WTC11 (cell line): ENCODE data around the gene DNAI7. TPM values are rescaled to one million over a fixed set of nuclear protein-coding genes. Genes with fewer than 3 reads are reported as not detected.

Experiments
- ATAC-seq: fragments of 200-7000 bp; cut with Tn5 transposase; 2 replicates; pipeline ENCODE4 v1.10.0; 2021; ENCODE audit warnings: mild to moderate bottlenecking, moderate library complexity
- CTCF ChIA-PET: fragments of 300-600 bp; sonication (Branson Sonifier 250); formaldehyde crosslinking; loops from one replicate; lab custom pipeline; 2021; ENCODE audit warnings: antibody characterized with exemption; lab: Charles Lee
- POLR2A ChIA-PET: fragments of 350-600 bp; sonication (Branson Sonifier 250); formaldehyde crosslinking; loops from one replicate; lab custom pipeline; 2021; ENCODE audit warnings: antibody characterized with exemption; lab: Charles Lee
- DNase-seq: peaks from one replicate; pipeline ENCODE4 v3.0.0; 2021; ENCODE audit warnings: low spot score
- H3K27ac Mint-ChIP-seq: 2 replicates; pipeline ENCODE4 v1.8.0; 2021; ENCODE audit warnings: mixed read lengths
- H3K27me3 Mint-ChIP-seq: 2 replicates; pipeline ENCODE4 v1.8.0; 2021; ENCODE audit warnings: low read depth, mild to moderate bottlenecking, moderate library complexity, mixed read lengths
- H3K36me3 Mint-ChIP-seq: 2 replicates; pipeline ENCODE4 v1.8.0; 2021; ENCODE audit warnings: mixed read lengths
- H3K4me1 Mint-ChIP-seq: 2 replicates; pipeline ENCODE4 v1.8.0; 2022; ENCODE audit warnings: mixed read lengths
- H3K4me3 Mint-ChIP-seq: 2 replicates; pipeline ENCODE4 v1.8.0; 2021; ENCODE audit warnings: mild to moderate bottlenecking, moderate library complexity, mixed read lengths
- H3K9me3 Mint-ChIP-seq: 2 replicates; pipeline ENCODE4 v1.8.0; 2021; ENCODE audit warnings: mixed read lengths
- CBFB ChIP-seq: sonication (generic); formaldehyde crosslinking; IDR thresholded peaks from 2 replicates; pipeline ENCODE4 v1.8.1; 2022; ENCODE audit warnings: mild to moderate bottlenecking, low read depth, missing genetic modification reagents
- CREB1 ChIP-seq: sonication (generic); formaldehyde crosslinking; IDR thresholded peaks from 2 replicates; pipeline ENCODE4 v1.8.0; 2023; ENCODE audit warnings: mild to moderate bottlenecking, missing genetic modification reagents
- ELF4 ChIP-seq: sonication (generic); formaldehyde crosslinking; IDR thresholded peaks from 2 replicates; pipeline ENCODE4 v1.8.1; 2022; ENCODE audit warnings: low read depth, mild to moderate bottlenecking, moderate library complexity, missing genetic modification reagents
- FOXK1 ChIP-seq: sonication (generic); formaldehyde crosslinking; IDR thresholded peaks from 2 replicates; pipeline ENCODE4 v1.8.0; 2022; ENCODE audit warnings: mild to moderate bottlenecking, moderate library complexity, missing genetic modification reagents
- FOXP4 ChIP-seq: sonication (generic); formaldehyde crosslinking; IDR thresholded peaks from 2 replicates; pipeline ENCODE4 v1.8.0; 2022; ENCODE audit warnings: mild to moderate bottlenecking, missing genetic modification reagents
- GABPB1 ChIP-seq: sonication (generic); formaldehyde crosslinking; IDR thresholded peaks from 2 replicates; pipeline ENCODE4 v1.8.1; 2023; ENCODE audit warnings: mild to moderate bottlenecking, missing genetic modification reagents
- HMGA2 ChIP-seq: fragments of 250-450 bp; sonication (Bioruptor Pico); IDR thresholded peaks from 2 replicates; pipeline ENCODE4 v1.4.0; 2021; ENCODE audit warnings: mild to moderate bottlenecking, moderate library complexity
- JAZF1 ChIP-seq: fragments of 250-450 bp; sonication (Bioruptor Pico); IDR thresholded peaks from 2 replicates; pipeline ENCODE4 v1.9.0; 2021; ENCODE audit warnings: moderate library complexity, mild to moderate bottlenecking, inconsistent platforms
- JUN ChIP-seq: sonication (generic); formaldehyde crosslinking; IDR thresholded peaks from 2 replicates; pipeline ENCODE4 v1.8.0; 2023; ENCODE audit warnings: mild to moderate bottlenecking, missing genetic modification reagents
- MLX ChIP-seq: sonication (generic); formaldehyde crosslinking; IDR thresholded peaks from 2 replicates; pipeline ENCODE4 v1.8.1; 2023; ENCODE audit warnings: mild to moderate bottlenecking, missing genetic modification reagents, moderate library complexity
- MYBL2 ChIP-seq: sonication (generic); formaldehyde crosslinking; IDR thresholded peaks from 2 replicates; pipeline ENCODE4 v1.8.1; 2023; ENCODE audit warnings: mild to moderate bottlenecking, moderate library complexity, missing genetic modification reagents
- NFYB ChIP-seq: sonication (generic); formaldehyde crosslinking; conservative IDR thresholded peaks from 2 replicates; pipeline ENCODE4 v1.8.0; 2022; ENCODE audit warnings: low read depth, missing genetic modification reagents
- SMAD4 ChIP-seq: sonication (generic); formaldehyde crosslinking; IDR thresholded peaks from 2 replicates; pipeline ENCODE4 v1.8.0; 2022; ENCODE audit warnings: mild to moderate bottlenecking, missing genetic modification reagents
- SP1 ChIP-seq: sonication (generic); formaldehyde crosslinking; conservative IDR thresholded peaks from 2 replicates; pipeline ENCODE4 v1.8.1; 2022; ENCODE audit warnings: missing genetic modification reagents
- TCF7 ChIP-seq: sonication (generic); formaldehyde crosslinking; IDR thresholded peaks from 2 replicates; pipeline ENCODE4 v1.8.0; 2022; ENCODE audit warnings: mild to moderate bottlenecking, low read depth, missing genetic modification reagents, moderate library complexity
- ZNF219 ChIP-seq: sonication (generic); formaldehyde crosslinking; IDR thresholded peaks from 2 replicates; pipeline ENCODE4 v1.8.0; 2023; ENCODE audit warnings: missing genetic modification reagents, mild to moderate bottlenecking, borderline replicate concordance
- ZNF416 ChIP-seq: fragments of 250-450 bp; sonication (Bioruptor Pico); IDR thresholded peaks from 2 replicates; pipeline ENCODE4 v1.9.0; 2021; ENCODE audit warnings: mild to moderate bottlenecking, inconsistent platforms
- ZNF671 ChIP-seq: fragments of 250-450 bp; sonication (Bioruptor Pico); IDR thresholded peaks from 2 replicates; pipeline ENCODE4 v1.8.0; 2021; ENCODE audit warnings: mild to moderate bottlenecking
- total RNA-seq: library from RNA; stranded (reverse); gene quantifications from 3 replicates; pipeline ENCODE4 v1.2.3, GENCODE V29; 2021
- TF ChIP-seq, protein P1 (sequence below): fragments of 250-450 bp; sonication (Bioruptor Pico); IDR thresholded peaks from 2 replicates; pipeline ENCODE4 v1.9.0; 2021; ENCODE audit warnings: mild to moderate bottlenecking, borderline replicate concordance
- TF ChIP-seq, protein P2 (sequence below): sonication (generic); formaldehyde crosslinking; IDR thresholded peaks from 2 replicates; pipeline ENCODE4 v1.8.1; 2022; ENCODE audit warnings: mild to moderate bottlenecking, moderate library complexity, missing genetic modification reagents
- TF ChIP-seq, protein P3 (sequence below): sonication (generic); formaldehyde crosslinking; IDR thresholded peaks from 2 replicates; pipeline ENCODE4 v1.8.1; 2023; ENCODE audit warnings: mild to moderate bottlenecking, missing genetic modification reagents, moderate library complexity
- TF ChIP-seq, protein P4 (sequence below): sonication (generic); formaldehyde crosslinking; IDR thresholded peaks from 2 replicates; pipeline ENCODE4 v1.8.0; 2022; ENCODE audit warnings: mild to moderate bottlenecking, missing genetic modification reagents

DNAI7 gene
- total RNA-seq, 1 experiment from 2014 or later, result not detected

DNA sequence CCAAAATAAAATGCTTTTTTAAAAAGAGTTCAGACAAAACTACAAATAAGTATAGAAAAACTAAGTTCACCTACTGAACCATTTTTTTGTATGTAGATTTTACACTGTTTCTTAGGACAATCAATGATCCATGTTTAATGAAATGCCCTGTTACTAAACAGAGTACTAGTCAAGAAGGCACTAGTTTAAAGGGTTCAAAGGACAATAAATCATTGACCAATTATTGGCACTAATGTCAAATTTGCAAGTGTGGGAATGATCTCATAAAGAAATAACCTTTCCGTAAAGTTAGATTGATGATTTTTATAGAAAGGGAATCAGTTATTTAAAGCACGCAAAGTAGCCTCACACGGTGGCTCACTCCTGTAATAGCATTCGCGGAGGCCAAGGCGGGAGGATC lies 4.2 kb downstream of the DNAI7 start (continued):
- TF ChIP-seq FOXP4 (CRISPR knock-in tag), result no peak
- TF ChIP-seq, protein P1, sequence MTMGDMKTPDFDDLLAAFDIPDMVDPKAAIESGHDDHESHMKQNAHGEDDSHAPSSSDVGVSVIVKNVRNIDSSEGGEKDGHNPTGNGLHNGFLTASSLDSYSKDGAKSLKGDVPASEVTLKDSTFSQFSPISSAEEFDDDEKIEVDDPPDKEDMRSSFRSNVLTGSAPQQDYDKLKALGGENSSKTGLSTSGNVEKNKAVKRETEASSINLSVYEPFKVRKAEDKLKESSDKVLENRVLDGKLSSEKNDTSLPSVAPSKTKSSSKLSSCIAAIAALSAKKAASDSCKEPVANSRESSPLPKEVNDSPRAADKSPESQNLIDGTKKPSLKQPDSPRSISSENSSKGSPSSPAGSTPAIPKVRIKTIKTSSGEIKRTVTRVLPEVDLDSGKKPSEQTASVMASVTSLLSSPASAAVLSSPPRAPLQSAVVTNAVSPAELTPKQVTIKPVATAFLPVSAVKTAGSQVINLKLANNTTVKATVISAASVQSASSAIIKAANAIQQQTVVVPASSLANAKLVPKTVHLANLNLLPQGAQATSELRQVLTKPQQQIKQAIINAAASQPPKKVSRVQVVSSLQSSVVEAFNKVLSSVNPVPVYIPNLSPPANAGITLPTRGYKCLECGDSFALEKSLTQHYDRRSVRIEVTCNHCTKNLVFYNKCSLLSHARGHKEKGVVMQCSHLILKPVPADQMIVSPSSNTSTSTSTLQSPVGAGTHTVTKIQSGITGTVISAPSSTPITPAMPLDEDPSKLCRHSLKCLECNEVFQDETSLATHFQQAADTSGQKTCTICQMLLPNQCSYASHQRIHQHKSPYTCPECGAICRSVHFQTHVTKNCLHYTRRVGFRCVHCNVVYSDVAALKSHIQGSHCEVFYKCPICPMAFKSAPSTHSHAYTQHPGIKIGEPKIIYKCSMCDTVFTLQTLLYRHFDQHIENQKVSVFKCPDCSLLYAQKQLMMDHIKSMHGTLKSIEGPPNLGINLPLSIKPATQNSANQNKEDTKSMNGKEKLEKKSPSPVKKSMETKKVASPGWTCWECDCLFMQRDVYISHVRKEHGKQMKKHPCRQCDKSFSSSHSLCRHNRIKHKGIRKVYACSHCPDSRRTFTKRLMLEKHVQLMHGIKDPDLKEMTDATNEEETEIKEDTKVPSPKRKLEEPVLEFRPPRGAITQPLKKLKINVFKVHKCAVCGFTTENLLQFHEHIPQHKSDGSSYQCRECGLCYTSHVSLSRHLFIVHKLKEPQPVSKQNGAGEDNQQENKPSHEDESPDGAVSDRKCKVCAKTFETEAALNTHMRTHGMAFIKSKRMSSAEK (CRISPR knock-in tag), result no peak
- no peak for TF ChIP-seq MLX
- TF ChIP-seq CREB1, result no peak
- TF ChIP-seq, protein P2, sequence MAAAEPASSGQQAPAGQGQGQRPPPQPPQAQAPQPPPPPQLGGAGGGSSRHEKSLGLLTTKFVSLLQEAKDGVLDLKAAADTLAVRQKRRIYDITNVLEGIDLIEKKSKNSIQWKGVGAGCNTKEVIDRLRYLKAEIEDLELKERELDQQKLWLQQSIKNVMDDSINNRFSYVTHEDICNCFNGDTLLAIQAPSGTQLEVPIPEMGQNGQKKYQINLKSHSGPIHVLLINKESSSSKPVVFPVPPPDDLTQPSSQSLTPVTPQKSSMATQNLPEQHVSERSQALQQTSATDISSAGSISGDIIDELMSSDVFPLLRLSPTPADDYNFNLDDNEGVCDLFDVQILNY, result no peak
- TF ChIP-seq NFYB (CRISPR knock-in tag), result no peak
- TF ChIP-seq ZNF416 (CRISPR knock-in tag), result no peak
- no peak for TF ChIP-seq ZNF219 (CRISPR knock-in tag)
- no peak for TF ChIP-seq MYBL2 (CRISPR knock-in tag)
- no peak for TF ChIP-seq HMGA2 (CRISPR knock-in tag)
- TF ChIP-seq CBFB (CRISPR knock-in tag), result no peak
- TF ChIP-seq ELF4 (CRISPR knock-in tag), result no peak

GRCh38 chr12:25189656-25190055 lies 5.3 kb downstream of the DNAI7 start:
- Mint-ChIP-seq H3K36me3 (no peaks in the 10 kb centered on the region), H3K4me1 (0 out of 2 replicates have a peak, but pooled peaks cover 4% of the 10 kb centered on the region), H3K27me3 (no peaks in the 10 kb centered on the region), H3K27ac (no peak overlapping the region), H3K4me3 (no peak overlapping the region), H3K9me3 (no peaks in the 10 kb centered on the region)
- DNase-seq (no peak), ATAC-seq (no peak)
- ChIA-PET CTCF (interaction anchor here (0.6 kb wide), 1 partner anchor 231 kb away, joined by 3 read pairs; no protein-coding TSS in a partner anchor), POLR2A (no interaction called here)
- TF ChIP-seq GABPB1 (CRISPR knock-in tag), result no peak
- no peak for TF ChIP-seq SMAD4
- no peak for TF ChIP-seq FOXK1 (CRISPR knock-in tag)
- no peak for TF ChIP-seq TCF7 (CRISPR knock-in tag)
- no peak for TF ChIP-seq CBFB (CRISPR knock-in tag)
- TF ChIP-seq, protein P3, sequence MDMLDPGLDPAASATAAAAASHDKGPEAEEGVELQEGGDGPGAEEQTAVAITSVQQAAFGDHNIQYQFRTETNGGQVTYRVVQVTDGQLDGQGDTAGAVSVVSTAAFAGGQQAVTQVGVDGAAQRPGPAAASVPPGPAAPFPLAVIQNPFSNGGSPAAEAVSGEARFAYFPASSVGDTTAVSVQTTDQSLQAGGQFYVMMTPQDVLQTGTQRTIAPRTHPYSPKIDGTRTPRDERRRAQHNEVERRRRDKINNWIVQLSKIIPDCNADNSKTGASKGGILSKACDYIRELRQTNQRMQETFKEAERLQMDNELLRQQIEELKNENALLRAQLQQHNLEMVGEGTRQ (CRISPR knock-in tag), result no peak
- TF ChIP-seq SP1 (CRISPR knock-in tag), result no peak
- no peak for TF ChIP-seq JAZF1 (CRISPR knock-in tag)
- TF ChIP-seq NFYB (CRISPR knock-in tag), result no peak
- TF ChIP-seq JUN, result no peak
- TF ChIP-seq, protein P4, sequence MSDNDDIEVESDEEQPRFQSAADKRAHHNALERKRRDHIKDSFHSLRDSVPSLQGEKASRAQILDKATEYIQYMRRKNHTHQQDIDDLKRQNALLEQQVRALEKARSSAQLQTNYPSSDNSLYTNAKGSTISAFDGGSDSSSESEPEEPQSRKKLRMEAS (CRISPR knock-in tag), result no peak
- no peak for TF ChIP-seq ZNF671 (CRISPR knock-in tag)
